Activated CD4-positive, alpha-beta memory T cell treated with anti-CD3 and anti-CD28 coated beads, Interleukin-2, amount 10 ng/mL, durations not matched to agents 7 days and 5 days (primary cell): Measurements from ENCODE around the gene GANC. TPM values are rescaled to one million over a fixed set of nuclear protein-coding genes. Genes with fewer than 3 reads are reported as not detected.

Experiments
- CTCF ChIA-PET: fragments of 350-600 bp; sonication (Branson Sonifier 250); formaldehyde crosslinking; loops from one replicate; lab custom pipeline; 2021; ENCODE audit warnings: antibody characterized with exemption, inconsistent platforms; lab: Charles Lee
- POLR2A ChIA-PET: fragments of 350-600 bp; sonication (Branson Sonifier 250); formaldehyde crosslinking; loops from one replicate; lab custom pipeline; 2021; ENCODE audit warnings: antibody characterized with exemption; lab: Charles Lee
- DNase-seq: peaks from one replicate; pipeline ENCODE4 v3.0.0-alpha.2; 2020
- H3K27ac Mint-ChIP-seq: one replicate; pipeline ENCODE4 v1.8.0; 2021; ENCODE audit warnings: mild to moderate bottlenecking, mixed read lengths
- H3K27me3 Mint-ChIP-seq: one replicate; pipeline ENCODE4 v1.8.0; 2021; ENCODE audit warnings: mixed read lengths
- H3K36me3 Mint-ChIP-seq: one replicate; pipeline ENCODE4 v1.8.0; 2021; ENCODE audit warnings: low read depth, mixed read lengths
- H3K4me1 Mint-ChIP-seq: one replicate; pipeline ENCODE4 v1.8.0; 2021; ENCODE audit warnings: mixed read lengths
- H3K4me3 Mint-ChIP-seq: one replicate; pipeline ENCODE4 v1.8.0; 2021; ENCODE audit warnings: mild to moderate bottlenecking, mixed read lengths
- H3K9me3 Mint-ChIP-seq: one replicate; pipeline ENCODE4 v1.8.0; 2021; ENCODE audit warnings: mixed read lengths
- total RNA-seq, 2 experiments: library from RNA; stranded (reverse); gene quantifications; one replicate each; pipeline ENCODE4 v1.2.3, GENCODE V29; 2021

Gene GANC
- total RNA-seq, 2 experiments from 2014 or later = 28.3 to 31.5 TPM

GRCh38 chr15:42270551-42270950 is 2.5 kb upstream of the GANC start:
- Mint-ChIP-seq H3K36me3 (peaks cover 43% of the 10 kb centered on the region), H3K9me3 (no peaks in the 10 kb centered on the region), H3K4me1 (peaks cover 41% of the 10 kb centered on the region), H3K4me3 (no peak overlapping the region), H3K27ac (no peak overlapping the region), H3K27me3 (no peaks in the 10 kb centered on the region)
- POLR2A ChIA-PET = interaction anchor here (1.0 to 1.5 kb wide), 3 partner anchors 9 to 220 kb away, joined by 3 to 5 read pairs (median 4); partner anchors contain the start of gene ZNF106
- DNase-seq = no peak
- CTCF ChIA-PET = no interaction called here

- H3K36me3 Mint-ChIP-seq = peaks cover 38% of the 10 kb centered on the region
- H3K4me3 Mint-ChIP-seq = peak overlapping the region; percentile 26
- no peaks in the 10 kb centered on the region for H3K9me3 Mint-ChIP-seq
- ChIA-PET CTCF (no interaction called here), POLR2A (interaction anchor here (1.0 to 1.5 kb wide), 3 partner anchors 9 to 220 kb away, joined by 3 to 5 read pairs (median 4); partner anchors contain the start of gene ZNF106)
- H3K4me1 Mint-ChIP-seq = peaks cover 41% of the 10 kb centered on the region
- H3K27me3 Mint-ChIP-seq = no peaks in the 10 kb centered on the region
- peak overlapping the region; percentile 28 for H3K27ac Mint-ChIP-seq
- no peak for DNase-seq
These were observed 2.0 kb upstream of the GANC start for GRCh38 chr15:42270996-42271395.

GRCh38 chr15:42273900-42274701 is 1.1 kb downstream of the GANC start:
- peaks cover 43% of the 10 kb centered on the region for H3K4me1 Mint-ChIP-seq
- no peaks in the 10 kb centered on the region for H3K27me3 Mint-ChIP-seq
- peaks cover 24% of the 10 kb centered on the region for H3K36me3 Mint-ChIP-seq
- DNase-seq = peak; percentile 75
- H3K27ac Mint-ChIP-seq = peak overlapping the region; percentile 98
- no peaks in the 10 kb centered on the region for H3K9me3 Mint-ChIP-seq
- ChIA-PET CTCF (interaction anchor here (0.6 kb wide), 1 partner anchor 1219 kb away, joined by 3 read pairs; the partner anchor contains the start of gene TP53BP1), POLR2A (interaction anchor here (0.6 to 4.2 kb wide), 25 partner anchors 9 to 1709 kb away, joined by 3 to 35 read pairs (median 4); partner anchors contain the start of genes HAUS2, LRRC57, SNAP23 and STARD9)
- H3K4me3 Mint-ChIP-seq = peak overlapping the region; percentile 96

- Mint-ChIP-seq H3K9me3 (no peaks in the 10 kb centered on the region), H3K4me1 (peaks cover 46% of the 10 kb centered on the region), H3K4me3 (peak overlapping the region; percentile 96), H3K36me3 (peaks cover 25% of the 10 kb centered on the region), H3K27ac (peak overlapping the region; percentile 98), H3K27me3 (no peaks in the 10 kb centered on the region)
- POLR2A ChIA-PET = interaction anchor here (0.6 to 4.2 kb wide), 7 partner anchors 67 to 942 kb away, joined by 3 to 35 read pairs (median 3); partner anchors contain the start of genes HAUS2, LRRC57, NUSAP1 and OIP5
- DNase-seq = no peak
- CTCF ChIA-PET = no interaction called here
These were observed 1.6 kb downstream of the GANC start for GRCh38 chr15:42274702-42274989.

- Mint-ChIP-seq H3K9me3 (no peaks in the 10 kb centered on the region), H3K4me1 (peaks cover 40% of the 10 kb centered on the region), H3K27me3 (no peaks in the 10 kb centered on the region), H3K36me3 (peaks cover 31% of the 10 kb centered on the region), H3K4me3 (peak overlapping the region; percentile 96), H3K27ac (peak overlapping the region; percentile 66)
- ChIA-PET CTCF (interaction anchor here (0.8 to 1.4 kb wide), 2 partner anchors 215 to 1321 kb away, joined by 3 to 4 read pairs; partner anchors contain the start of gene ZNF106), POLR2A (interaction anchor here (0.6 to 4.2 kb wide), 6 partner anchors 17 to 339 kb away, joined by 3 to 35 read pairs (median 4); partner anchors contain the start of genes HAUS2, LRRC57 and VPS39)
- no peak for DNase-seq
These were observed 2.9 kb downstream of the GANC start for GRCh38 chr15:42275780-42276391.

GRCh38 chr15:42276762-42277161 is 3.8 kb downstream of the GANC start:
- Mint-ChIP-seq H3K9me3 (no peaks in the 10 kb centered on the region), H3K4me1 (peaks cover 34% of the 10 kb centered on the region), H3K36me3 (peaks cover 26% of the 10 kb centered on the region), H3K4me3 (no peak overlapping the region), H3K27ac (no peak overlapping the region), H3K27me3 (no peaks in the 10 kb centered on the region)
- DNase-seq = no peak
- CTCF ChIA-PET = interaction anchor here (0.8 kb wide), 1 partner anchor 1322 kb away, joined by 3 read pairs; no protein-coding TSS in a partner anchor
- POLR2A ChIA-PET = interaction anchor here (1.8 to 4.2 kb wide), 2 partner anchors 16 to 69 kb away, joined by 4 to 35 read pairs; partner anchors contain the start of gene VPS39

GRCh38 chr15:42279234-42279723 is 6.3 kb downstream of the GANC start:
- Mint-ChIP-seq H3K9me3 (no peaks in the 10 kb centered on the region), H3K4me1 (peaks cover 28% of the 10 kb centered on the region), H3K36me3 (peaks cover 30% of the 10 kb centered on the region), H3K4me3 (no peak overlapping the region), H3K27ac (no peak overlapping the region), H3K27me3 (no peaks in the 10 kb centered on the region)
- ChIA-PET POLR2A (no interaction called here), CTCF (no interaction called here)
- no peak for DNase-seq

- Mint-ChIP-seq H3K27me3 (no peaks in the 10 kb centered on the region), H3K27ac (no peak overlapping the region), H3K4me3 (no peak overlapping the region), H3K36me3 (peaks cover 42% of the 10 kb centered on the region), H3K9me3 (no peaks in the 10 kb centered on the region), H3K4me1 (peaks cover 13% of the 10 kb centered on the region)
- DNase-seq = no peak
- POLR2A ChIA-PET = interaction anchor here (4.2 kb wide), 1 partner anchor 9 kb away, joined by 19 read pairs; the partner anchor contains the start of genes GANC and TMEM87A
- CTCF ChIA-PET = no interaction called here
These were observed 9.3 kb downstream of the GANC start for GRCh38 chr15:42282344-42282743.

GRCh38 chr15:42282926-42283325 is 9.9 kb downstream of the GANC start:
- ChIA-PET POLR2A (interaction anchor here (4.2 kb wide), 1 partner anchor 10 kb away, joined by 19 read pairs; the partner anchor contains the start of genes GANC and TMEM87A), CTCF (no interaction called here)
- Mint-ChIP-seq H3K4me1 (peaks cover 13% of the 10 kb centered on the region), H3K36me3 (peaks cover 47% of the 10 kb centered on the region), H3K9me3 (no peaks in the 10 kb centered on the region), H3K27me3 (no peaks in the 10 kb centered on the region), H3K4me3 (no peak overlapping the region), H3K27ac (no peak overlapping the region)
- DNase-seq = no peak

GRCh38 chr15:42283671-42284070 is 10.7 kb downstream of the GANC start:
- Mint-ChIP-seq H3K27ac (no peak overlapping the region), H3K9me3 (no peaks in the 10 kb centered on the region), H3K4me1 (peaks cover 12% of the 10 kb centered on the region), H3K27me3 (no peaks in the 10 kb centered on the region), H3K4me3 (no peak overlapping the region), H3K36me3 (peaks cover 49% of the 10 kb centered on the region)
- no peak for DNase-seq
- ChIA-PET POLR2A (interaction anchor here (4.2 kb wide), 1 partner anchor 11 kb away, joined by 19 read pairs; the partner anchor contains the start of genes GANC and TMEM87A), CTCF (no interaction called here)

GRCh38 chr15:42284551-42284950 is 11.6 kb downstream of the GANC start:
- ChIA-PET CTCF (no interaction called here), POLR2A (interaction anchor here (4.2 kb wide), 1 partner anchor 12 kb away, joined by 19 read pairs; the partner anchor contains the start of genes GANC and TMEM87A)
- no peak overlapping the region for H3K4me3 Mint-ChIP-seq
- H3K9me3 Mint-ChIP-seq = no peaks in the 10 kb centered on the region
- no peak for DNase-seq
- peaks cover 48% of the 10 kb centered on the region for H3K36me3 Mint-ChIP-seq
- H3K27me3 Mint-ChIP-seq = no peaks in the 10 kb centered on the region
- no peak overlapping the region for H3K27ac Mint-ChIP-seq
- peaks cover 5% of the 10 kb centered on the region for H3K4me1 Mint-ChIP-seq

GRCh38 chr15:42285034-42285433 is 12.0 kb downstream of the GANC start:
- DNase-seq = no peak
- no peak overlapping the region for H3K27ac Mint-ChIP-seq
- H3K4me3 Mint-ChIP-seq = no peak overlapping the region
- POLR2A ChIA-PET = interaction anchor here (4.2 kb wide), 1 partner anchor 12 kb away, joined by 19 read pairs; the partner anchor contains the start of genes GANC and TMEM87A
- CTCF ChIA-PET = no interaction called here
- H3K9me3 Mint-ChIP-seq = no peaks in the 10 kb centered on the region
- peaks cover under 1% of the 10 kb centered on the region for H3K4me1 Mint-ChIP-seq
- H3K36me3 Mint-ChIP-seq = peaks cover 45% of the 10 kb centered on the region
- no peaks in the 10 kb centered on the region for H3K27me3 Mint-ChIP-seq
